Naive thymus-derived CD4-positive, alpha-beta T cell (primary cell): Measurements from ENCODE around the gene NCBP2L. TPM values are rescaled to one million over a fixed set of nuclear protein-coding genes. Genes with fewer than 3 reads are reported as not detected.

Experiments used
- ATAC-seq: fragments of 150-1000 bp; cut with Tn5 transposase; 2 replicates; pipeline ENCODE4 v1.10.0; 2021; ENCODE audit warnings: mild to moderate bottlenecking, moderate library complexity
- CTCF ChIA-PET: fragments of 350-600 bp; sonication (Branson Sonifier 250); formaldehyde crosslinking; loops from one replicate; lab custom pipeline; 2021; ENCODE audit warnings: antibody characterized with exemption; lab: Charles Lee
- POLR2A ChIA-PET: fragments of 350-600 bp; sonication (Branson Sonifier 250); formaldehyde crosslinking; loops from one replicate; lab custom pipeline; 2021; ENCODE audit warnings: antibody characterized with exemption, inconsistent platforms; lab: Charles Lee
- DNase-seq, 9 donors: peaks; one replicate each; pipeline versions ENCODE4 v3.0.0 to v3.0.0-alpha.2; 2020 to 2022; ENCODE audit warnings: mixed read lengths in 1 of 9
- H3K27ac ChIP-seq: one replicate; pipeline ENCODE4 v1.7.0; 2013; ENCODE audit warnings: mild to moderate bottlenecking, low read depth, low read length, moderate library complexity
- H3K27me3 ChIP-seq, 2 donors: one replicate each; pipeline ENCODE4 v1.7.0; 2013; ENCODE audit warnings: low read length in 2 of 2, mild to moderate bottlenecking in 2 of 2, moderate library complexity in 2 of 2; ENCODE audit not compliant: control insufficient read depth in 2 of 2, insufficient read depth in 2 of 2
- H3K36me3 ChIP-seq, 3 experiments: 1 replicate in 2 of 3; 2 replicates in 1 of 3; pipeline ENCODE4 v1.7.0; 2013; ENCODE audit warnings: low read length in 3 of 3, mild to moderate bottlenecking in 3 of 3, moderate library complexity in 1 of 3; ENCODE audit not compliant: insufficient read depth in 3 of 3, control insufficient read depth in 2 of 3
- H3K4me1 ChIP-seq, 2 donors: one replicate each; pipeline ENCODE4 v1.7.0; 2013; ENCODE audit warnings: low read length in 2 of 2, mild to moderate bottlenecking in 2 of 2, moderate library complexity in 1 of 2; ENCODE audit not compliant: control insufficient read depth in 2 of 2, insufficient read depth in 2 of 2
- H3K4me3 ChIP-seq: 2 replicates; pipeline ENCODE4 v1.7.0; 2013; ENCODE audit warnings: mild to moderate bottlenecking, low read length
- H3K9me3 ChIP-seq, 3 experiments: 1 replicate in 2 of 3; 2 replicates in 1 of 3; pipeline ENCODE4 v1.7.0; 2013; ENCODE audit warnings: low read length in 3 of 3; ENCODE audit not compliant: control insufficient read depth in 2 of 3
- H3K27ac Mint-ChIP-seq, 9 donors: one replicate each; pipeline ENCODE4 v1.8.0; 2020 to 2022; ENCODE audit warnings: mixed read lengths in 9 of 9, mild to moderate bottlenecking in 8 of 9, moderate library complexity in 5 of 9, inconsistent platforms in 2 of 9
- H3K27me3 Mint-ChIP-seq, 5 donors: one replicate each; pipeline ENCODE4 v1.8.0; 2021 to 2022; ENCODE audit warnings: mixed read lengths in 5 of 5, mild to moderate bottlenecking in 1 of 5
- H3K36me3 Mint-ChIP-seq, 5 donors: one replicate each; pipeline ENCODE4 v1.8.0; 2020 to 2022; ENCODE audit warnings: mixed read lengths in 5 of 5, mild to moderate bottlenecking in 3 of 5, inconsistent platforms in 1 of 5
- H3K4me1 Mint-ChIP-seq, 7 donors: one replicate each; pipeline ENCODE4 v1.8.0; 2020 to 2022; ENCODE audit warnings: mixed read lengths in 7 of 7, mild to moderate bottlenecking in 3 of 7, inconsistent platforms in 1 of 7
- H3K4me3 Mint-ChIP-seq, 10 donors: one replicate each; pipeline ENCODE4 v1.8.0; 2020 to 2022; ENCODE audit warnings: mild to moderate bottlenecking in 10 of 10, mixed read lengths in 10 of 10, moderate library complexity in 6 of 10, inconsistent platforms in 2 of 10
- H3K9me3 Mint-ChIP-seq, 11 donors: one replicate each; pipeline ENCODE4 v1.8.0; 2020 to 2022; ENCODE audit warnings: mixed read lengths in 11 of 11, mild to moderate bottlenecking in 4 of 11, inconsistent platforms in 1 of 11, moderate library complexity in 1 of 11
- intact Hi-C, 2 donors: fragments of 100-400 bp; cut with micrococcal nuclease; formaldehyde crosslinking; loops; one replicate each; pipeline ENCODE4 v1.15.1; 2023
- polyA plus RNA-seq, 2 donors: library from polyadenylated mRNA; unstranded; fragments of 300-500 nt; fragmentation: Illumina TruSeq; gene quantifications; one replicate each; pipeline ENCODE4 v1.2.3, GENCODE V29; 2021
- total RNA-seq, 6 experiments: library from RNA in 5 of 6; stranded (reverse) in 5 of 6; gene quantifications; 1 replicate in 5 of 6; 2 replicates in 1 of 6; pipeline ENCODE4 v1.2.3 and lab custom pipeline; 2021 to 2026

NCBP2L gene
- total and polyA plus RNA-seq, 7 experiments from 2014 or later: 0.09 TPM; not detected in 6

GRCh38 chrX:107831071-107831730 lies 53.7 kb downstream of the NCBP2L start:
- ChIA-PET CTCF (interaction anchor here (1.0 kb wide), 1 partner anchor 7 kb away, joined by 3 read pairs; no protein-coding TSS in a partner anchor), POLR2A (no interaction called here)
- Mint-ChIP-seq H3K36me3 (peaks cover 0 to 4% (median 0%) of the 10 kb centered on the region in 5 donors), H3K9me3 (no peaks in the 10 kb centered on the region), H3K27ac (no peak overlapping the region), H3K27me3 (peaks cover 0 to 10% (median 0%) of the 10 kb centered on the region in 5 donors), H3K4me1 (peaks cover 4 to 52% (median 18%) of the 10 kb centered on the region in 7 donors), H3K4me3 (no peak overlapping the region)
- Histone ChIP-seq H3K4me3 (no peak overlapping the region), H3K27me3 (no peaks in the 10 kb centered on the region), H3K9me3 (no peaks in the 10 kb centered on the region), H3K36me3 (no peaks in the 10 kb centered on the region), H3K27ac (no peak overlapping the region), H3K4me1 (no peaks in the 10 kb centered on the region)
- ATAC-seq: no peak
- no peak for DNase-seq
- intact Hi-C loops: no loop called here

GRCh38 chrX:107834275-107835201 lies 57.0 kb downstream of the NCBP2L start:
- ATAC-seq: no peak
- Histone ChIP-seq H3K36me3 (no peaks in the 10 kb centered on the region), H3K27me3 (no peaks in the 10 kb centered on the region), H3K27ac (no peak overlapping the region), H3K4me1 (no peaks in the 10 kb centered on the region), H3K9me3 (no peaks in the 10 kb centered on the region), H3K4me3 (no peak overlapping the region)
- no peak for DNase-seq
- Mint-ChIP-seq H3K27me3 (peaks cover 0 to 4% (median 0%) of the 10 kb centered on the region in 5 donors), H3K9me3 (no peaks in the 10 kb centered on the region), H3K4me3 (no peak overlapping the region), H3K4me1 (peaks cover 0 to 47% (median 16%) of the 10 kb centered on the region in 7 donors), H3K27ac (no peak overlapping the region), H3K36me3 (peaks cover 0 to 4% (median 0%) of the 10 kb centered on the region in 5 donors)
- ChIA-PET CTCF (no interaction called here), POLR2A (no interaction called here)
- intact Hi-C loops: no loop called here

GRCh38 chrX:107836958-107837357 lies 59.4 kb downstream of the NCBP2L start:
- peaks cover 0 to 4% (median 0%) of the 10 kb centered on the region in 3 experiments for H3K36me3 ChIP-seq
- no peak overlapping the region for H3K27ac Mint-ChIP-seq
- intact Hi-C loops: no loop called here
- ATAC-seq (no peak), DNase-seq (no peak)
- peaks cover 0 to 38% (median 19%) of the 10 kb centered on the region in 7 donors for H3K4me1 Mint-ChIP-seq
- H3K27me3 Mint-ChIP-seq: peaks cover 0 to 4% (median 0%) of the 10 kb centered on the region in 5 donors
- ChIA-PET POLR2A (no interaction called here), CTCF (no interaction called here)
- no peak overlapping the region for H3K27ac ChIP-seq
- H3K9me3 ChIP-seq: no peaks in the 10 kb centered on the region
- no peak overlapping the region for H3K4me3 Mint-ChIP-seq
- no peak overlapping the region for H3K4me3 ChIP-seq
- H3K4me1 ChIP-seq: no peaks in the 10 kb centered on the region
- peaks cover 0 to 9% (median 3%) of the 10 kb centered on the region in 5 donors for H3K36me3 Mint-ChIP-seq
- no peaks in the 10 kb centered on the region for H3K27me3 ChIP-seq
- no peaks in the 10 kb centered on the region for H3K9me3 Mint-ChIP-seq

GRCh38 chrX:107840971-107841370 lies 63.4 kb downstream of the NCBP2L start:
- POLR2A ChIA-PET: interaction anchor here (0.5 kb wide), 1 partner anchor 16 kb away, joined by 3 read pairs; no protein-coding TSS in a partner anchor
- H3K27ac ChIP-seq: no peak overlapping the region

GRCh38 chrX:107842715-107843400 lies 65.3 kb downstream of the NCBP2L start:
- H3K36me3 Mint-ChIP-seq: peaks cover 0 to 9% (median 3%) of the 10 kb centered on the region in 5 donors
- no peak overlapping the region for H3K4me3 Mint-ChIP-seq
- no peaks in the 10 kb centered on the region for H3K27me3 ChIP-seq
- H3K27me3 Mint-ChIP-seq: no peaks in the 10 kb centered on the region
- ATAC-seq (no peak), DNase-seq (no peak)
- no peaks in the 10 kb centered on the region for H3K9me3 Mint-ChIP-seq
- intact Hi-C loops: loop anchor here in 1 of 2 donors (5.0 kb wide), 1 partner anchor 229 kb away; no protein-coding TSS in a partner anchor
- peaks cover 0 to 4% (median 0%) of the 10 kb centered on the region in 3 experiments for H3K36me3 ChIP-seq
- H3K4me1 Mint-ChIP-seq: peaks cover 0 to 20% (median 7%) of the 10 kb centered on the region in 7 donors
- ChIA-PET CTCF (no interaction called here), POLR2A (no interaction called here)
- H3K4me1 ChIP-seq: no peaks in the 10 kb centered on the region
- no peak overlapping the region for H3K27ac ChIP-seq
- no peak overlapping the region for H3K27ac Mint-ChIP-seq
- H3K9me3 ChIP-seq: no peaks in the 10 kb centered on the region
- H3K4me3 ChIP-seq: no peak overlapping the region

More at GRCh38 chrX:107840971-107841370, 63.4 kb downstream of the NCBP2L start:
- H3K27me3 ChIP-seq: no peaks in the 10 kb centered on the region
- CTCF ChIA-PET: no interaction called here
- H3K4me1 ChIP-seq: no peaks in the 10 kb centered on the region
- H3K4me3 ChIP-seq: no peak overlapping the region
- DNase-seq (no peak), ATAC-seq (no peak)
- H3K4me3 Mint-ChIP-seq: no peak overlapping the region
- H3K27ac Mint-ChIP-seq: no peak overlapping the region
- no peaks in the 10 kb centered on the region for H3K9me3 ChIP-seq
- peaks cover 0 to 9% (median 3%) of the 10 kb centered on the region in 5 donors for H3K36me3 Mint-ChIP-seq
- peaks cover 0 to 4% (median 0%) of the 10 kb centered on the region in 5 donors for H3K27me3 Mint-ChIP-seq
- intact Hi-C loops: loop anchor here in 1 of 2 donors (5.0 kb wide), 1 partner anchor 231 kb away; no protein-coding TSS in a partner anchor
- no peaks in the 10 kb centered on the region for H3K9me3 Mint-ChIP-seq
- H3K4me1 Mint-ChIP-seq: peaks cover 0 to 30% (median 11%) of the 10 kb centered on the region in 7 donors
- peaks cover 0 to 4% (median 0%) of the 10 kb centered on the region in 3 experiments for H3K36me3 ChIP-seq
